Lower lobe of right lung (tissue), 2 donors: Measurements from ENCODE around the gene SULT6B1. TPM values are rescaled to one million over a fixed set of nuclear protein-coding genes. Genes with fewer than 3 reads are reported as not detected.

ENCODE experiments used
- ATAC-seq, 2 donors: fragments of 200-7000 bp; cut with Tn5 transposase; one replicate each; pipeline ENCODE4 v1.9.1; 2020 to 2022; ENCODE audit warnings: mild to moderate bottlenecking in 2 of 2, moderate library complexity in 2 of 2
- DNase-seq: peaks from one replicate; pipeline ENCODE4 v3.0.0-alpha.2; 2020
- H3K27ac ChIP-seq: fragments of 200-600 bp; one replicate; pipeline ENCODE4 v1.8.0; 2022
- H3K27me3 ChIP-seq: fragments of 200-600 bp; one replicate; pipeline ENCODE4 v1.8.0; 2022; ENCODE audit warnings: low read depth
- H3K36me3 ChIP-seq: fragments of 200-600 bp; one replicate; pipeline ENCODE4 v1.8.0; 2022; ENCODE audit warnings: mild to moderate bottlenecking
- H3K4me1 ChIP-seq: fragments of 200-600 bp; one replicate; pipeline ENCODE4 v1.8.0; 2022
- H3K4me3 ChIP-seq: fragments of 200-600 bp; one replicate; pipeline ENCODE4 v1.8.0; 2022; ENCODE audit warnings: mild to moderate bottlenecking
- H3K9me3 ChIP-seq: fragments of 200-600 bp; one replicate; pipeline ENCODE4 v1.8.0; 2022
- CTCF ChIP-seq: fragments of 200-600 bp; IDR thresholded peaks from one replicate; pipeline ENCODE4 v1.8.0; 2022; ENCODE audit warnings: antibody characterized with exemption, mild to moderate bottlenecking
- intact Hi-C: fragments of 100-400 bp; cut with DNase I; formaldehyde crosslinking; loops from one replicate; pipeline ENCODE4 v1.11.0; 2022
- total RNA-seq: library from RNA; stranded (reverse); fragmentation: NEBNext Ultra II Directional; extraction: Animal tissue kit (Norgen Biotek cat#: 25700); gene quantifications from one replicate; pipeline ENCODE4 v1.2.1, GENCODE V29; 2021
- donor health status: DM: no; HTN: yes; CAD: no; lungs with severe emphysema.

The SULT6B1 gene
- total RNA-seq, 1 donor from 2014 or later = not detected

GRCh38 chr2:37143974-37144373, 44.5 kb downstream of the SULT6B1 start:
- TF ChIP-seq CTCF = no peak

GRCh38 chr2:37142546-37142945, 45.9 kb downstream of the SULT6B1 start:
- intact Hi-C loops = no loop called here
- Histone ChIP-seq H3K27me3 (no peaks in the 10 kb centered on the region), H3K4me1 (no peaks in the 10 kb centered on the region), H3K9me3 (no peaks in the 10 kb centered on the region), H3K4me3 (no peak overlapping the region), H3K27ac (no peak overlapping the region), H3K36me3 (peaks cover 100% of the 10 kb centered on the region)
- DNase-seq (no peak), ATAC-seq (no peak)
- TF ChIP-seq CTCF = no peak

More at GRCh38 chr2:37143974-37144373, 44.5 kb downstream of the SULT6B1 start:
- intact Hi-C loops = no loop called here
- Histone ChIP-seq H3K9me3 (no peaks in the 10 kb centered on the region), H3K27me3 (no peaks in the 10 kb centered on the region), H3K4me3 (no peak overlapping the region), H3K4me1 (no peaks in the 10 kb centered on the region), H3K36me3 (peaks cover 100% of the 10 kb centered on the region), H3K27ac (no peak overlapping the region)
- no peak for ATAC-seq
- DNase-seq = no peak

- DNase-seq = no peak
- no peak overlapping the region for H3K27ac ChIP-seq
- H3K9me3 ChIP-seq = no peaks in the 10 kb centered on the region
- no peak for TF ChIP-seq CTCF
- intact Hi-C loops = no loop called here
- ATAC-seq = no peak
- H3K36me3 ChIP-seq = peaks cover 98% of the 10 kb centered on the region
- no peaks in the 10 kb centered on the region for H3K27me3 ChIP-seq
- H3K4me1 ChIP-seq = no peaks in the 10 kb centered on the region
- no peak overlapping the region for H3K4me3 ChIP-seq
Measured at GRCh38 chr2:37132914-37133313, 55.6 kb downstream of the SULT6B1 start.

- no peak overlapping the region for H3K4me3 ChIP-seq
- DNase-seq = no peak
- H3K4me1 ChIP-seq = no peaks in the 10 kb centered on the region
- intact Hi-C loops = no loop called here
- H3K9me3 ChIP-seq = no peaks in the 10 kb centered on the region
- H3K27me3 ChIP-seq = no peaks in the 10 kb centered on the region
- H3K36me3 ChIP-seq = peaks cover 91% of the 10 kb centered on the region
- ATAC-seq = no peak
- no peak for TF ChIP-seq CTCF
- H3K27ac ChIP-seq = no peak overlapping the region
Measured at GRCh38 chr2:37125416-37125815, 63.1 kb downstream of the SULT6B1 start.

- DNase-seq (no peak), ATAC-seq (no peak)
- H3K36me3 ChIP-seq = peaks cover 94% of the 10 kb centered on the region
Measured at GRCh38 chr2:37119157-37119556, 69.3 kb downstream of the SULT6B1 start.

More at GRCh38 chr2:37119157-37119556, 69.3 kb downstream of the SULT6B1 start:
- no peak overlapping the region for H3K27ac ChIP-seq
- H3K27me3 ChIP-seq = no peaks in the 10 kb centered on the region
- H3K4me3 ChIP-seq = no peak overlapping the region
- intact Hi-C loops = no loop called here
- no peaks in the 10 kb centered on the region for H3K9me3 ChIP-seq
- no peak for TF ChIP-seq CTCF
- H3K4me1 ChIP-seq = no peaks in the 10 kb centered on the region

Other genes starting within 250 kb of the SULT6B1 start
- 31.1 TPM for gene STRN, start 222.1 kb downstream of the SULT6B1 start, total RNA-seq
- 33.9 TPM for gene HEATR5B, start 104.3 kb downstream of the SULT6B1 start, total RNA-seq
- 10.8 TPM for gene GPATCH11, start 104.2 kb downstream of the SULT6B1 start, total RNA-seq
- 69.2 TPM for gene EIF2AK2, start 31.7 kb downstream of the SULT6B1 start, total RNA-seq
- gene CEBPZOS, start 7.8 kb upstream of the SULT6B1 start, total RNA-seq = 38.5 TPM
- 45.3 TPM for gene CEBPZ, start 42.9 kb upstream of the SULT6B1 start, total RNA-seq
- gene NDUFAF7, start 43.0 kb upstream of the SULT6B1 start, total RNA-seq = 18.3 TPM
- 39.3 TPM for gene PRKD3, start 136.2 kb upstream of the SULT6B1 start, total RNA-seq
- gene QPCT, start 156.0 kb upstream of the SULT6B1 start, total RNA-seq = 8.6 TPM